ENCODE results near the gene MTERF2. TPM values are rescaled to one million over a fixed set of nuclear protein-coding genes. Genes with fewer than 3 reads are reported as not detected.

The MTERF2 gene
- 6.5 and 7.3 TPM in 2 replicates for total RNA-seq

GRCh38 chr12:106986625-106987389 is at the start of gene MTERF2:
MTERF2 (minus strand) TSS chr12:106987146; CDS start chr12:106978714, 8,432 bp downstream.

DNA sequence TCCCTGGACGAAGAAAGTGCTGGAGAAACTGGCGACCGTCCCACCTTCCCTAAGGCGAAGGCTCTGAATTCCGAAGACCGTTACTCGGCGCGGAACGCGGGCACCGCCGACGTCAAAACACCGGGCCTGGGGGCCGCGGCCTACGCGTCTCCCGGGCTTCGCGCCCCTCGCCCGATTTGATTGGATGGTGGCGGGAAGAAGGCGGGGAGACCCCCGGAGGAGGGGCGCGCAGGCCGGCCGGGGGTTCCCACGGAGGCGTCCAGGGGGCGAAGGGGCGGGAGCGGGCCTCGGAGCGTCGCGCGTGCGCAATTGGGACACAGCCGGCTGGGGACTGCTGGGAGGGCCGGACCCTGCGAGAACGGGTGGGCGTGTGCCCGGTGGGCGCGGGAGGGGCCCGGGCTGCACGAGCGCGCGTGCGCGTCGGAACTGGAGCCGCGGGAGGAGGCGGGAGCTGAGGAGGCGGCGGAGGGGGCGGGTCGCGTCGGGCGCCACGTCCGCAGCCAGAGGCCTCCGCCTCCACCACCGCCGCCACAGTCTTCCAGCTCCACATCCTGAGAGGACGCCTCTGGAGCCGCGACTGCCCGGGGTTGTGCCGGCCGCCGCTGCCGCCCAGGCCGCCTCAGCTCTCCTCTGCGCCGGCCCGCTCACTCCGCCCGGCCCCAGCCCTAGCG is 31.4 kb downstream of the MTERF2 start, which contains the start of gene TMEM263:
TMEM263 (plus strand) TSS at position 531 of the 671 bp plus-strand sequence. CDS start 11,210 bp downstream, outside the sequence.

Other genes with a start within 250 kb of the MTERF2 start
- 11.6 and 13.8 TPM in 2 replicates for gene RIC8B, start 212.5 kb downstream of the MTERF2 start, total RNA-seq
- gene TMEM263, start 31.2 kb downstream of the MTERF2 start, total RNA-seq, result 92.8 and 107 TPM in 2 replicates
- gene CRY1, start 106.4 kb upstream of the MTERF2 start, total RNA-seq, result 26.9 and 31.1 TPM in 2 replicates

All from thoracic aorta endothelial cell (primary cell).